Mucosa of rectum (tissue), 2 donors: ENCODE measurements around the gene SRSF2.
A peak's percentile ranks its signal among the peaks of the same experiment; 100 is the strongest.
"Not testable (repeated sequence)": the region's sequence is repeated elsewhere in the genome, so short reads cannot be mapped to it uniquely, and the experiment has no call there.

Experiments
- H3K27ac ChIP-seq, 2 donors: one replicate each; pipeline ENCODE4 v1.7.0; 2013; ENCODE audit warnings: inconsistent platforms in 2 of 2, low read depth in 2 of 2, low read length in 2 of 2
- H3K27me3 ChIP-seq, 2 donors: one replicate each; pipeline ENCODE4 v1.7.0; 2013; ENCODE audit warnings: low read length in 2 of 2; ENCODE audit not compliant: control insufficient read depth in 2 of 2, insufficient read depth in 2 of 2
- H3K36me3 ChIP-seq, 2 donors: one replicate each; pipeline ENCODE4 v1.7.0; 2013; ENCODE audit warnings: low read length in 2 of 2; ENCODE audit not compliant: control insufficient read depth in 2 of 2, insufficient read depth in 2 of 2
- H3K4me1 ChIP-seq, 2 donors: one replicate each; pipeline ENCODE4 v1.7.0; 2013; ENCODE audit warnings: low read length in 2 of 2, mild to moderate bottlenecking in 1 of 2; ENCODE audit not compliant: control insufficient read depth in 2 of 2, insufficient read depth in 2 of 2
- H3K4me3 ChIP-seq, 2 donors: one replicate each; pipeline ENCODE4 v1.7.0; 2013; ENCODE audit warnings: low read length in 2 of 2
- H3K9ac ChIP-seq, 2 donors: one replicate each; pipeline ENCODE4 v1.7.0; 2013; ENCODE audit warnings: low read length in 2 of 2, low read depth in 1 of 2, mild to moderate bottlenecking in 1 of 2
- H3K9me3 ChIP-seq, 2 donors: one replicate each; pipeline ENCODE4 v1.7.0; 2013; ENCODE audit warnings: low read length in 2 of 2; ENCODE audit not compliant: control insufficient read depth in 2 of 2
- donor health status: healthy.
- donor health status: Normal muscosa, but diverticular disease.

The SRSF2 gene

DNA sequence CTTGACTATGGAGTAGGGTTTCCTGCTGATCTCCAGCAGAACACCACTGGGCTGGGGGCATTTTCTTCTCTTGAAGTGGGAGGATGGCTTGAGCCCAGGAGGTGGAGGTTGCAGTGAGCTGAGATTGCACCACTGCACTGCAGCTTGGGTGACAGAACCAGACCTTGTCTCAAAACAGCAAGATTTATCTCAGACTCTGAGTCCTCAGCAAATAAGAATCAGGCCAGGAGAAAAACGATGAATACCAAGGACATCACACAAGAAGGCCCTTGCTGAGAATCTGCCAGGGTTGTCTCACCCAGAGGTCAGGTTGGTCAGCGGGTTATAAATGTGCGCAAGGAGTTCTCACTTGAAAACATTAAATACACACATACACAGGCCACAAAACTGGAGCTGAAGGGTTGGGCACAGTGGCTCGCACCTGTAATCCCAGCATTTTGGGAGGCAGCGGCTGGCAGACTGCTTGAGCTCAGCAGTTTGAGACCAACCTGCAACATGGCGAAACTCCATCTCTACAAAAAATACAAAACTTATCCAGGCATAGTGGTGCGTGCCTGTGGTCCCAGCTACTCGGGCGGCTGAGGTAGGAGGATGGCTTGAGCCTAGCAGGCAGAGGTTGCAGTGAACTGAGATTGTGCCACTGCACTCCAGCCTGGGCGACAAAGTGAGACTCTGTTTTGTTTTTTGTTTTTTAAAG is 34.0 kb downstream of the SRSF2 start:
- H3K9ac ChIP-seq: no peak overlapping the region
- no peaks in the 10 kb centered on the region for H3K36me3 ChIP-seq
- H3K27me3 ChIP-seq: no peaks in the 10 kb centered on the region
- no peak overlapping the region for H3K4me3 ChIP-seq
- H3K9me3 ChIP-seq: no peaks in the 10 kb centered on the region
- H3K27ac ChIP-seq: no peak overlapping the region
- peaks cover 7 to 8% of the 10 kb centered on the region in 2 donors for H3K4me1 ChIP-seq

DNA sequence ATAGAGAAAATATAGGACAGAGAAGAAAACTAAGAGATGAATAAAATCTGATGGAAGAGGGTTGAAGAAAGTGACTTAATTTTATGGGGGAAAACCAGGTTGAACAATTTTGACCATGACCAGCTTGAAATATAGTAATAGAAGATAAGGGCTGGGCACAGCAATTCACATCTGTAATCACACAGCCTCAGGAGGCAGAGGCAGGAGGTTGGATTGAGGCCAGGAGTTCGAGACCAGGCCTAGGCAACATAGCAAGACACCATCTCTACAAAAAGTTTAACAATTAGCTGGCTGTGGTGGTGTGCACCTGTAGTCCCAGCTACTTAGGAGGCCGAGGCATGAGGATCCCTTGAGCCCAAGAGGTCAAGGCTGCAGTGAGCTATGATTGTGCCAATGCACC is 35.1 kb downstream of the SRSF2 start:
- Histone ChIP-seq H3K9me3 (no peaks in the 10 kb centered on the region), H3K4me1 (peaks cover 7 to 8% of the 10 kb centered on the region in 2 donors), H3K4me3 (no peak overlapping the region), H3K36me3 (no peaks in the 10 kb centered on the region), H3K27me3 (no peaks in the 10 kb centered on the region), H3K9ac (no peak overlapping the region), H3K27ac (no peak overlapping the region)

DNA sequence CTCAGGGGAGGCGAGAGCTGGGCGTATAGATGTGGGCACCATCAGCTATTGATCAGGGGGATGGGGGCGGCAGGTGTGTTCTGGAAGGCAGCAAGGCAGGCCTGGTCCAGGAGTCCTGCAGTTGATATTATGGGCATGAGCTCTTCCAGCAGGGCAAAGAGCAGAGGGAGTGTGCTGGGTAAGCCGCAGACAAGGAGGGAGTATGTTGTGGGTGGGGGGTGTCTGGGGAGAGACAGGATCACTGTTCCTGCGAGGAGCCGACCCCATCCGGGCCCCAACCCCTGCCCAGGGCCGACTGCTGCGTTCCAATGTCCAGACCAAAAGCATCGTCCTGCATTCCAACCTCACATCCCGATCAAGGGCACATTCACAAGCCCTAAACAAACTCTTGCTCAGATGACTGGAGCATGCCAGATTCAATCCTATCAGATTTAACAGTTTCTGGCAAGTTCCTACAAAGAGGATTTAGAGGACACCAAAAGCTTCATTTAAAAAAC is 35.6 kb downstream of the SRSF2 start:
- H3K4me1 ChIP-seq: peaks cover 7 to 8% of the 10 kb centered on the region in 2 donors
- peak overlapping the region in 1 of 2 donors; percentile 44 for H3K9ac ChIP-seq
- H3K36me3 ChIP-seq: no peaks in the 10 kb centered on the region
- H3K27me3 ChIP-seq: no peaks in the 10 kb centered on the region
- H3K9me3 ChIP-seq: no peaks in the 10 kb centered on the region
- H3K4me3 ChIP-seq: peak overlapping the region in 1 of 2 donors; percentile 7
- peak overlapping the region; percentile 72 to 78 for H3K27ac ChIP-seq

DNA sequence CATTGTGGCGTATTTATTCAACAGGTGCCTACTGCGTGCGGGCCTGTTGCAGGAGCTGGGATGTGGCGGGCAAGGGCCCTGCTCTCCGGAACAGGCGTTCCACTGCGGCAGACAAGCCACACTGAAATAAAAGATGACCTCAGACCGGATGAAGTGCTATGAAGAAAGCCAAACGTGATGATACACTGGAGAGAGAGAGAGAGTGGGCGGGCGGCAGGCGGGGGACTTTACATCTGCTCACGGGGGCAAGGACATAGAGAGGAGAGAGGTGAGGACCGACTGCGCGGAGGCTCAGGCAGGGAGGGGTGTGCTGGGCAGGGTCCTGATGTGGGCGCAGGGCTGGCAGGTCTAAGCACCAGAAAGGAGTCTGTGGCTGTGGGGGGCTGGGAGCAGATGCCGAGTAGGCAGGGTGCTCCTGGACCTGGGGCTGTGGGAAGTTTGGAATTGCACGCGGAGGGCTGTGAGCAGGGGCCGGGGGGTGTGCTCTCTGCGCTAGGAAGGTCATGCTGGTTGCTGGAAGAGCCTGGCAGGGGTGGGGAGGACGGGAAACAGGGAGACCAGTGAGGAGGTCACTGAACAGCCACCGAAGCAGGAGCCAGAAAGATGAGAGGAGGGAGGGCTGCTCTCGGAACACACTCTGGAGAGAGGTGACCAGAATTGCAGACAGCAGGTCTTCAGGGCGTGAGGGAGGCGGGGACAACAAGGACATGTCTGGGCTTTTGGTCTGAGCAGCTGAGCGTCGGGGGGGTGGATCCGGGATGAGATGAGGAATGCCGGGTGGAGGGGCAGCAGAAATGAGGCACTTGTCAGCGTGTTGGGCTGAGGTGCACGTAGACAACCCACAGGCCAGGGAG is 36.3 kb downstream of the SRSF2 start:
- Histone ChIP-seq H3K9me3 (no peaks in the 10 kb centered on the region), H3K27me3 (no peaks in the 10 kb centered on the region), H3K36me3 (no peaks in the 10 kb centered on the region), H3K27ac (peak overlapping the region; percentile 72 to 78), H3K9ac (peak overlapping the region in 1 of 2 donors; percentile 44), H3K4me1 (peaks cover 7 to 8% of the 10 kb centered on the region in 2 donors), H3K4me3 (peak overlapping the region in 1 of 2 donors; percentile 26)

DNA sequence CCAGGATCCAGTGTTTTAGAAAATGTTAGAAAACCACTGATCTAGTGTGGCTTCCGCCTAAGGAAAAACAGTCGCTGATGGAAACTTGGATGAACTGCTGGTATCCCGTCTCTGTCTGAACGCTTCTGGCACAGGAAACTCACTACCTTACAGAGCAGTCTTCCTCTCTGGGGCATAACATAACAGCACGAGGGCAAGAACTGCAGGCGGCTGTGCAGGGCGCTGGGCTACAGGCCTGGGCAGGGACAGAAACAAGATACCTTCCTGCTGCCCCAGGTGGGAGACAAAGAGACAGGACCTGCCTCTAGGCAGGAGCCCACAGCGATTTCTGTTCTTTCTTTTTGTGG is 36.9 kb downstream of the SRSF2 start:
- peaks cover 7 to 8% of the 10 kb centered on the region in 2 donors for H3K4me1 ChIP-seq
- H3K36me3 ChIP-seq: no peaks in the 10 kb centered on the region
- peak overlapping the region; percentile 72 to 78 for H3K27ac ChIP-seq
- H3K9ac ChIP-seq: peak overlapping the region; percentile 26 to 44
- H3K4me3 ChIP-seq: peak overlapping the region in 1 of 2 donors; percentile 13
- no peaks in the 10 kb centered on the region for H3K9me3 ChIP-seq
- no peaks in the 10 kb centered on the region for H3K27me3 ChIP-seq

DNA sequence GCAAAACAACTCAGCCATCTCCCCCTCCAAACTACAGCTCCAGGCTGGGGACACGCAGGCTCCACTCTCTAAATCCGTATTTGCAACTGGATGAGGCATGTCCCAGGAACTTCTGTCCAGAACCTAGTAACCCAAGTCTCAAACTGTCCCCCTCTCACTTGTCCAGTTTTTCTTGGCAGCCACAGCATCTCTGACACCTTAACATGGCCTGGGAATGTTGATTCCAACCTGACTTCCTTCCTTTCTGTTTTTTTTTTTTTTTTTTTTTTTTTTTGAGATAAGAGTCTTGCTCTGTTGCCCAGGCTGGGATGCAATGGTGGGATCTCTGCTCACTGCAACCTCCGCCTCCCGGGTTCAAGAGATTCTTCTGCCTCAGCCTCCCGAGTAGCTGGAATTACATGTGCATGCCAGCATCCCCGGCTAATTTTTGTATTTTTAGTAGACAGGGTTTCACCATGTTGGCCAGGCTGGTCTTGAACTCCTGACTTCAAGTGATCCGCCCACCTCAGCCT is 38.6 kb downstream of the SRSF2 start:
- H3K4me3 ChIP-seq, H3K36me3 ChIP-seq, H3K9me3 ChIP-seq, H3K9ac ChIP-seq, H3K27me3 ChIP-seq, H3K4me1 ChIP-seq: not testable (repeated sequence)
- peak overlapping the region in 1 of 2 donors; percentile 46 for H3K27ac ChIP-seq

DNA sequence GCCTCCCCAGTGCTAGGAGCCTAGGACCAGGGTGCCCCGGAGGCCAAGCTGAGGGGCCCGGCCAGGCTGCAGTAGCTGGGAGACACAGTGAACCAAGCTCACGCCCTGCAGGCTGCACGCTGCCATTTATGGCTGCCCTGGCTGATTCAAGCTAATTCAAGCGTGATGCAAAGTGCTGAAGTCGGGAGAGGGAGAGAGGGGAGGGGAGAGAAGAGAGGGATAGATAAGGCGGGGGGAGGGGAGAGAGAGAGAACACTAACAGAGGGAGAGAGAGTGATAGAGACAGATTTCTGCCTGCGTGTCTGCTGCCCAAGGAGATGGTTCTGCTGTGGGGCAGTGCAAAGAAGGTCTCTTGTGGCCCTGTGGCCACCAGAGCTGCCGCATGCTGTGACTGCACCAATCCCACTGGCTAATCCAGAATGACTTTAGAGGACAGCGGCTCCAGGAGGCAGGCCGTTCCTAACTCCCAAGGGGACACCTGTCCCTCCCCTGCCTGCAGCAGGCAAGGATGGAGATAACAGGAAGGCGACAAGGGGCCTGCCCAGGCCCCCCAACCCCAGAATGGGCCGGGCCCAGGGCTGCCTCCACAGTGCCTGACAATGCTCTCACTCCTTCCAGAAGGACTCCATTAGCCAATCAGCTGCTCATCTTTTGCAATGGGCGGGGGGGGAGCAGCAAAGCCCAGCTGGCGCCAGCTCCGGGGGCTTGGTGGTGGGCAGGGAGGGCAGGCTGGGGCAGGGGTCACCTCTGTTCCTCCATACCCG is 39.2 kb downstream of the SRSF2 start:
- no peaks in the 10 kb centered on the region for H3K36me3 ChIP-seq
- H3K9ac ChIP-seq: no peak overlapping the region
- H3K27ac ChIP-seq: peak overlapping the region; percentile 34 to 46
- H3K27me3 ChIP-seq: no peaks in the 10 kb centered on the region
- no peaks in the 10 kb centered on the region for H3K9me3 ChIP-seq
- H3K4me3 ChIP-seq: no peak overlapping the region
- H3K4me1 ChIP-seq: peaks cover 7 to 8% of the 10 kb centered on the region in 2 donors

DNA sequence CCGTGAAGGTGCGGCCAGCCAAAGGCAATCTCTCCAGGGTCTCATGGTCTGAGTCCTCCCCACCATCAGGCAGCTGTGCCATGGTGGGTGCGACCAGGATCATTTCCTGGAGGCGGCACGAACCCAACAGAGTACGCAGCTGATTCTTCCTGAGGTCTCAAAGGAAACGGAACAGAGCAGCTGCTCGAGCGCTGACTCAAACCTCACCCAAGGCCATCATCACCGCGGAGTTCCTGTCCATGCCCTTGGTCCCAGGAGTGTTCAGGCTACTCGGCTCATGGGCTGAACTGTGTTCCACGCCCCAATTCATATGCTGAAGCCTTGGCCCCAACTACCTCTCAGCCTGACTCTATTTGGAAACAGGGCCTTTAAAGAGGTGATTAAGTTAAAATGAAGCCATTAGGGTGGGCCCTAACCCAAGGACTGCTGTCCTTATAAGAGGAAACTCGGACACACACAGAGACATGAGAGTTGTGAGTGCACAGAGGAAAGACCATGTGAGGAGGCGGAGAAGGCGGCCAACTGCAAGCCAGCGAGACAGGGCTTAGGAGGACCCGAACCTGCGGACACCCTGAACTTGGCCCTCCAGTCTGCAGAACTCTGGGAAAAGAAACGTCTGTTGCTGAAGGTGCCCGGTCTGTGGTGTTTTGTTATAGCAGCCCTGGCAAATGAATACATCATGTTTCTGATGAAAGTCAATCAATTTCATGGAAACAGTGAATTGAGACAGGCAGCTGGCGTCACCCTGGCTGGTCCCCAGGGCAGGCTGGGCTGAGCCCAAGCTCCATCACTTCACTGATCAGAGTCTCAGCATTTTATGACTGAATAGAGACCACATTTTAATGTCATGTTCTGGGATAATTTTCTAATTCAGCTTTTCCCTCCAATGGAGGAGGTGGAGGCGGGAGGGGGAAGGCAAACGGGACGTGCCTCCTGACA is 40.1 kb downstream of the SRSF2 start:
- no peak overlapping the region for H3K4me3 ChIP-seq
- no peak overlapping the region for H3K9ac ChIP-seq
- peak overlapping the region; percentile 34 to 46 for H3K27ac ChIP-seq
- peaks cover 7 to 8% of the 10 kb centered on the region in 2 donors for H3K4me1 ChIP-seq
- H3K27me3 ChIP-seq: no peaks in the 10 kb centered on the region
- H3K9me3 ChIP-seq: no peaks in the 10 kb centered on the region
- H3K36me3 ChIP-seq: no peaks in the 10 kb centered on the region
